Brain microvascular endothelial cell (primary cell): ENCODE data around the gene DHTKD1.
"Not testable (repeated sequence)": the region's sequence is repeated elsewhere in the genome, so short reads cannot be mapped to it uniquely, and the experiment has no call there.

ENCODE experiments used
- DNase-seq: peaks from one replicate; pipeline ENCODE4 v3.0.0-alpha.2; 2020
- H3K27ac ChIP-seq: fragments of 250-450 bp; sonication (Bioruptor Pico); 2 replicates; pipeline ENCODE4 v1.5.1; 2020; ENCODE audit warnings: mild to moderate bottlenecking, moderate library complexity
- H3K27me3 ChIP-seq: fragments of 250-450 bp; sonication (Bioruptor Pico); replicated peaks from 2 replicates; pipeline ENCODE4 v1.5.1; 2020; ENCODE audit warnings: mild to moderate bottlenecking
- H3K36me3 ChIP-seq: fragments of 250-450 bp; sonication (Bioruptor Pico); replicated peaks from 2 replicates; pipeline ENCODE4 v1.5.1; 2020; ENCODE audit warnings: mild to moderate bottlenecking
- H3K4me3 ChIP-seq: 2 replicates; pipeline ENCODE4 v1.5.1; 2011; ENCODE audit warnings: low read depth, mild to moderate bottlenecking, control low read depth, low read length, moderate library complexity
- in situ Hi-C: cut with HindIII; loops from 2 replicates; pipeline ENCODE4 v1.10.0; 2017; ENCODE audit warnings: low sequenced_read_pairs, low pct_ligation_motif_present
- TF ChIP-seq, protein P1 (sequence below): IDR thresholded peaks from 2 replicates; pipeline ENCODE4 v1.5.1; 2011; ENCODE audit warnings: low read depth, mild to moderate bottlenecking, moderate library complexity, low read length, control low read depth, inconsistent platforms; ENCODE audit errors: missing control alignments

The DHTKD1 gene

DNA sequence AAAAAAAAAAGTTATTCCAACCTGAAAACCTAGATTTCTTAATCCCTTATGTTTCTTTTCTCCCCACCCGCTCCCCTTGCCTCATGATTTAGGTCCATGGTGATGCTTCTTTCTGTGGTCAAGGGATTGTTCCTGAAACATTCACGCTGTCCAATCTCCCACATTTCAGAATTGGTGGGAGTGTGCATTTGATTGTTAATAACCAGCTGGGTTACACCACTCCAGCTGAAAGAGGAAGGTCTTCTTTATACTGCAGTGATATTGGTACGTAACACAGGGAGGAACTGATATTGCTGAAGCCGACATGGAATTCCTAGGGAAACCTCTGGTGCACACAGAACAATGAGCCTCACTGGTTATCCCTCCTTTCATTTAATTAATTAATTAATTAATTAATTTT is 22.7 kb downstream of the DHTKD1 start:
- TF ChIP-seq, protein P1, sequence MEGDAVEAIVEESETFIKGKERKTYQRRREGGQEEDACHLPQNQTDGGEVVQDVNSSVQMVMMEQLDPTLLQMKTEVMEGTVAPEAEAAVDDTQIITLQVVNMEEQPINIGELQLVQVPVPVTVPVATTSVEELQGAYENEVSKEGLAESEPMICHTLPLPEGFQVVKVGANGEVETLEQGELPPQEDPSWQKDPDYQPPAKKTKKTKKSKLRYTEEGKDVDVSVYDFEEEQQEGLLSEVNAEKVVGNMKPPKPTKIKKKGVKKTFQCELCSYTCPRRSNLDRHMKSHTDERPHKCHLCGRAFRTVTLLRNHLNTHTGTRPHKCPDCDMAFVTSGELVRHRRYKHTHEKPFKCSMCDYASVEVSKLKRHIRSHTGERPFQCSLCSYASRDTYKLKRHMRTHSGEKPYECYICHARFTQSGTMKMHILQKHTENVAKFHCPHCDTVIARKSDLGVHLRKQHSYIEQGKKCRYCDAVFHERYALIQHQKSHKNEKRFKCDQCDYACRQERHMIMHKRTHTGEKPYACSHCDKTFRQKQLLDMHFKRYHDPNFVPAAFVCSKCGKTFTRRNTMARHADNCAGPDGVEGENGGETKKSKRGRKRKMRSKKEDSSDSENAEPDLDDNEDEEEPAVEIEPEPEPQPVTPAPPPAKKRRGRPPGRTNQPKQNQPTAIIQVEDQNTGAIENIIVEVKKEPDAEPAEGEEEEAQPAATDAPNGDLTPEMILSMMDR: no peak
- H3K27me3 ChIP-seq: no peaks in the 10 kb centered on the region
- no peak overlapping the region for H3K4me3 ChIP-seq
- peaks cover 38% of the 10 kb centered on the region for H3K36me3 ChIP-seq
- no peak overlapping the region for H3K27ac ChIP-seq
- DNase-seq: no peak
- in situ Hi-C loops: no loop called here

DNA sequence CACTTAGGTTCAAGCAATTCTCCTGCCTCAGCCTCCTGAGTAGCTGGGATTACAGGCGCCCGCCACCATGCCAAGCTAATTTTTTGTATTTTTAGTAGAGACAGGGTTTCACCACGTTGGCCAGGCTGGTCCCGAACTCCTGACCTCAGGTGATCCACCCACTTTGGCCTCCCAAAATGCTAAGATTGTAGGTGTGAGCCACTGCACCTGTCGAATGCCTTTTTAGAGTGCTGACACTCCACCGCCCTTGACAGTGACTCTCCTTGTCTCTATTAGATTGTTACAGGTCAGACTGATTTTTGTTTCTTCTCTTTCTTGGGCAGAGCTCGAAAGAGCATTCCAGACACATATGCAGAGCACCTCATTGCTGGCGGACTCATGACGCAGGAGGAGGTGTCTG is 28.6 kb downstream of the DHTKD1 start:
- H3K27me3 ChIP-seq, in situ Hi-C loops, H3K27ac ChIP-seq, H3K4me3 ChIP-seq, DNase-seq: not testable (repeated sequence)
- peaks cover 33% of the 10 kb centered on the region for H3K36me3 ChIP-seq

DNA sequence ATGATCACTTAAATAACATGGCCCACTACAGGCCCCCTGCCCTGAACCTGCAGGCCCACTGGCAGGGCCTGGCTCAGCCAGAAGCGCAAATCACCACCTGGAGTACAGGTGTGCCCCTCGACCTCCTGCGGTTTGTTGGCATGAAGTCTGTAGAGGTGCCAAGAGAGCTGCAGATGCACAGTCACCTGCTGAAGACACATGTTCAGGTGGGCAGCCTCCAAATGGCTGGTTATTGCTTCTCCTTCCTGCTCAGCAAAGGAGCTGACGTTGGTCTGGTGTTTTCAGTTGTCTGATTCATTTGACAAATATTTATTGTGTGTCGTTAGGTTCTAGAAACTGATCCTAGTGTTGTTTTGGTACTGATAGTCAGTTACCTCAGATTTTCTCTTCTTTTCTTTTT is 29.0 kb downstream of the DHTKD1 start:
- Histone ChIP-seq H3K4me3 (no peak overlapping the region), H3K36me3 (peaks cover 37% of the 10 kb centered on the region), H3K27ac (no peak overlapping the region), H3K27me3 (no peaks in the 10 kb centered on the region)
- peak; percentile 38 for DNase-seq
- TF ChIP-seq, protein P1: no peak
- in situ Hi-C loops: no loop called here

DNA sequence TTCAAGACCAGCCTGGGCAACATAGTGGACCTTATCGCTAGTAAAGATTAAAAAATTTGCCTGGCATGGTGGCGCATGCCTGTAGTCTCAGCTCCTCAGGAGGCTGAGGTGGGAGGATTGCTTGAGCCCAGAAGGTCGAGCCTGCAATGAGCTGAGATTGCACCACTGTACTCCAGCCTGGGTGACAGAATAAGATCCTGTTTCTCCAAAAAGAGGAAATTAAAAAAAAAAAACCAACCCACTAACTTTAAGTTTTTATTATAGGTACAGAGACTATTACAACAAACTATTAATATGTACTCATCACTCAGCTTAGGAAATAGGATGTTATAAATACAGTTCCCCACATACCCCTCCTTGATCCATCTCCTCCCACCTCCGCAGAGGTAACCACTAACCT is 30.2 kb downstream of the DHTKD1 start:
- Histone ChIP-seq H3K27me3 (no peaks in the 10 kb centered on the region), H3K4me3 (no peak overlapping the region), H3K36me3 (peaks cover 31% of the 10 kb centered on the region), H3K27ac (no peak overlapping the region)
- no peak for DNase-seq
- TF ChIP-seq, protein P1: no peak
- in situ Hi-C loops: no loop called here

DNA sequence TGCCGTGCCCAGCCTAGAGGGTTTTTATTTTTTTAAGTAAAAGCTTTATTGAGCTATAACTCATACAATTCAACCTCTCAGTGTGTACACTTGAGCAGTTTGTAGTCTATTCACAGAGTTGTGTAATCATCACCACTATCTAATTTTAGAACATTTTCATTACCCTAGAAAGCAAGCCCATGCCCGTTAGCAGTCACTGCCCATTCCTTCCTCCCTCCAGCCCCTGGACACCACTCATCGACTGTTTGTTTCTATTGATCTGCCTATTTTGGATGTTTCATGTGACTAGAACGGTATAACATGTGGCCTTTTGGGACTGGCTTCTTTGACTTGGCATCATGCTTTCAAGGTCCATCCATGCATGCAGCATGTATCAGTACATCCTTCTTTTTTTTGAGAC is 35.0 kb downstream of the DHTKD1 start:
- in situ Hi-C loops: no loop called here
- Histone ChIP-seq H3K36me3 (peaks cover 43% of the 10 kb centered on the region), H3K27me3 (no peaks in the 10 kb centered on the region), H3K4me3 (no peak overlapping the region), H3K27ac (no peak overlapping the region)
- DNase-seq: no peak
- TF ChIP-seq, protein P1: no peak

DNA sequence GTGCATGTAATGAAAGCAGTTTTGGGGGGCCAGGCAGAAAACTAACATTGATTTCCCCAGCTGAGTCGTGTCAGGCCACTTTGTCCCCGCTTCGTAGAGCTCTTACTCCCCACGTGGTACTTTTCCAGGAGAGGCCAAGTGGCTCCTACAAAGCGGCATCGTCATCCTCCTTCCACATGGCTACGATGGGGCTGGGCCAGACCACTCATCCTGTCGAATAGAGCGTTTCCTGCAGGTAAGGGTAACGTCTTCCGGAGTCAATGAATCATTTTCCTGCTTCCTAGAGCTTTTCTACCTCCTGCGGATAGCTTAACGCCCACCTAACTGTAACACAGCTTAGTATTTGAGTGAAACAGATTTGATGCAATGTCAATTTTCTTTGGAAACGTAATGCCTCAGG is 39.0 kb downstream of the DHTKD1 start:
- DNase-seq: no peak
- in situ Hi-C loops: no loop called here
- H3K27ac ChIP-seq: no peak overlapping the region
- TF ChIP-seq, protein P1: no peak
- peaks cover 38% of the 10 kb centered on the region for H3K36me3 ChIP-seq
- no peak overlapping the region for H3K4me3 ChIP-seq
- no peaks in the 10 kb centered on the region for H3K27me3 ChIP-seq
